ENCODE data around the gene PAN3.

DNA sequence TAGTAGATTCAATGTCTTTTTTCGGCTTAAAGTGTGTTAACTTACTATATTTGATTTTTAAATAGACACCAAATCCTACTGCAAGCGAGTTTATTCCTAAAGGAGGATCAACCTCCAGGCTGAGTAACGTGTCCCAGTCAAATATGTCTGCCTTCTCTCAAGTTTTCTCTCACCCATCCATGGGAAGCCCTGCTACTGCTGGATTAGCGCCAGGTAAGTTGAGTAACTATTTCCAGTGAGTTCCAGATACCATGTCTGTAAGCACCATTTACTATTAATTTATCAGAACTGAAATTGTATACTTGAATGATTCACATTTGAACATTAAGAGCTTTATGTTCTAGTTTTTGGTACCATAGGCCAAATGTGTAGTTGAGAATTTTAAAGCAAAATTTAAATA is 81.8 kb downstream of the PAN3 start:
- no peak for TF ChIP-seq EZH2 (IDR thresholded peaks at IDR 0.05)
- TF ChIP-seq, protein P1, sequence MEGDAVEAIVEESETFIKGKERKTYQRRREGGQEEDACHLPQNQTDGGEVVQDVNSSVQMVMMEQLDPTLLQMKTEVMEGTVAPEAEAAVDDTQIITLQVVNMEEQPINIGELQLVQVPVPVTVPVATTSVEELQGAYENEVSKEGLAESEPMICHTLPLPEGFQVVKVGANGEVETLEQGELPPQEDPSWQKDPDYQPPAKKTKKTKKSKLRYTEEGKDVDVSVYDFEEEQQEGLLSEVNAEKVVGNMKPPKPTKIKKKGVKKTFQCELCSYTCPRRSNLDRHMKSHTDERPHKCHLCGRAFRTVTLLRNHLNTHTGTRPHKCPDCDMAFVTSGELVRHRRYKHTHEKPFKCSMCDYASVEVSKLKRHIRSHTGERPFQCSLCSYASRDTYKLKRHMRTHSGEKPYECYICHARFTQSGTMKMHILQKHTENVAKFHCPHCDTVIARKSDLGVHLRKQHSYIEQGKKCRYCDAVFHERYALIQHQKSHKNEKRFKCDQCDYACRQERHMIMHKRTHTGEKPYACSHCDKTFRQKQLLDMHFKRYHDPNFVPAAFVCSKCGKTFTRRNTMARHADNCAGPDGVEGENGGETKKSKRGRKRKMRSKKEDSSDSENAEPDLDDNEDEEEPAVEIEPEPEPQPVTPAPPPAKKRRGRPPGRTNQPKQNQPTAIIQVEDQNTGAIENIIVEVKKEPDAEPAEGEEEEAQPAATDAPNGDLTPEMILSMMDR (IDR thresholded peaks at IDR 0.05), result no peak

Measured in neural progenitor cell (in vitro differentiated cells).